K562 (cell line): ENCODE results near the gene MYL3. TPM values are rescaled to one million over a fixed set of nuclear protein-coding genes. Genes with fewer than 3 reads are reported as not detected.

Source experiments
- ATAC-seq: fragments of 200-7000 bp; cut with Tn5 transposase; 3 replicates; pipeline ENCODE4 v1.9.1; 2020; ENCODE audit warnings: moderate library complexity
- BruUV-seq: library from RNA; stranded (reverse); fragments of 400-500 nt; replicated peaks from 2 replicates; lab custom pipeline; 2021; lab: Mats Ljungman, UMichigan
- CTCF ChIA-PET: fragments of 300-600 bp; formaldehyde crosslinking; extraction: SDS; loops from one replicate; lab custom pipeline; 2021; ENCODE audit warnings: low intra/inter-chr PET ratio; lab: Yijun Ruan, JAX
- POLR2A ChIA-PET: fragments of 300-600, 350-650 bp; sonication (Branson Sonifier 250); formaldehyde crosslinking; extraction: SDS; loops from one replicate; lab custom pipeline; 2021; ENCODE audit warnings: antibody characterized with exemption, inconsistent platforms; lab: Yijun Ruan, JAX
- DNase-seq, 4 experiments: peaks; one replicate each; pipeline versions ENCODE4 v3.0.0 to v3.0.0-alpha.2; 2011 to 2018; ENCODE audit warnings: low spot score in 3 of 4, mixed read lengths in 3 of 4; ENCODE audit errors: extremely low read depth in 1 of 4
- FAIRE-seq: peaks from 2 replicates; lab custom pipeline; 2011; peaks lifted over from hg19 to GRCh38; lab: Jason Lieb, UNC
- H2AFZ ChIP-seq: 2 replicates; pipeline ENCODE4 v1.6.0; 2011; ENCODE audit warnings: low read depth, low read length, control low read depth, inconsistent platforms
- H3K27ac ChIP-seq: fragments of 200-600 bp; 3 replicates; pipeline ENCODE4 v1.8.0; 2011; ENCODE audit warnings: low read depth, mild to moderate bottlenecking, control low read depth, inconsistent platforms, low read length, moderate library complexity, mixed read lengths; ENCODE audit errors: extremely low read depth
- H3K27me3 ChIP-seq, 2 experiments: fragments of 300-600 bp in 1 of 2; 2 replicates in 1 of 2; 3 replicates in 1 of 2; pipeline versions ENCODE4 v1.6.0 to v1.8.0; 2011; ENCODE audit warnings: inconsistent platforms in 2 of 2, low read length in 2 of 2, mild to moderate bottlenecking in 1 of 2, mixed read lengths in 1 of 2, moderate library complexity in 1 of 2; ENCODE audit not compliant: control insufficient read depth in 2 of 2, insufficient read depth in 2 of 2
- H3K36me3 ChIP-seq: fragments of 300-600 bp; 3 replicates; pipeline ENCODE4 v1.8.0; 2011; ENCODE audit warnings: mild to moderate bottlenecking, low read length, inconsistent platforms; ENCODE audit not compliant: control insufficient read depth, insufficient read depth
- H3K4me1 ChIP-seq, 2 experiments: fragments of 200-600 bp in 1 of 2; replicated peaks in 1 of 2; 2 replicates in 1 of 2; 3 replicates in 1 of 2; pipeline versions ENCODE4 v1.5.1 to v1.8.0; 2011; ENCODE audit warnings: inconsistent platforms in 2 of 2, low read length in 2 of 2, mild to moderate bottlenecking in 1 of 2, mixed read lengths in 1 of 2, moderate library complexity in 1 of 2; ENCODE audit not compliant: control insufficient read depth in 2 of 2, insufficient read depth in 2 of 2
- H3K4me2 ChIP-seq: 2 replicates; pipeline ENCODE4 v1.6.1; 2011; ENCODE audit warnings: low read length, control low read depth, inconsistent platforms, mixed read lengths; ENCODE audit not compliant: insufficient read depth
- H3K4me3 ChIP-seq: fragments of 200-600 bp; sonication (generic), shearing (Covaris generic); 2 replicates; pipeline ENCODE4 v1.5.1; 2016; ENCODE audit warnings: control low read depth, inconsistent platforms
- H3K79me2 ChIP-seq: fragments of 200-600 bp; 3 replicates; pipeline ENCODE4 v1.8.0; 2011; ENCODE audit warnings: low read length, inconsistent platforms; ENCODE audit not compliant: control insufficient read depth, insufficient read depth
- H3K9ac ChIP-seq, 2 experiments: 2 replicates each; pipeline versions ENCODE4 v1.6.0 to v1.6.1; 2011; ENCODE audit warnings: low read depth in 2 of 2, low read length in 2 of 2, control low read depth in 1 of 2, inconsistent platforms in 1 of 2, mild to moderate bottlenecking in 1 of 2, mixed read lengths in 1 of 2; ENCODE audit not compliant: insufficient read depth in 1 of 2
- H3K9me1 ChIP-seq: one replicate; pipeline ENCODE4 v1.6.0; 2011; ENCODE audit warnings: inconsistent platforms, mild to moderate bottlenecking, low read length, moderate library complexity; ENCODE audit not compliant: control insufficient read depth, insufficient read depth
- H3K9me3 ChIP-seq: replicated peaks from 2 replicates; pipeline ENCODE4 v1.5.1; 2011; ENCODE audit warnings: low read depth, low read length, inconsistent platforms; ENCODE audit not compliant: control insufficient read depth, insufficient read depth
- H4K20me1 ChIP-seq: replicated peaks from 2 replicates; pipeline ENCODE4 v1.6.1; 2011; ENCODE audit warnings: low read length, inconsistent platforms, mixed read lengths; ENCODE audit not compliant: control insufficient read depth, insufficient read depth
- ATF6 ChIP-seq: sonication (generic); formaldehyde crosslinking; IDR thresholded peaks from 2 replicates; pipeline ENCODE4 v1.4.0; 2020; ENCODE audit warnings: mild to moderate bottlenecking, missing genetic modification reagents
- LARP7 ChIP-seq: fragments of 450-650 bp; IDR thresholded peaks from 2 replicates; pipeline ENCODE4 v1.6.1; 2016
- RCOR1 ChIP-seq, 2 experiments: IDR thresholded peaks; 2 replicates each; pipeline ENCODE4 v1.6.1; 2012; ENCODE audit warnings: low read depth in 2 of 2, low read length in 2 of 2, borderline replicate concordance in 1 of 2, improper control_type of control experiment in 1 of 2
- SAFB2 ChIP-seq: fragments of 200-400 bp; formaldehyde crosslinking; IDR thresholded peaks from 2 replicates; pipeline ENCODE4 v1.6.1; 2018; ENCODE audit warnings: borderline replicate concordance, low read length, low read depth, moderate library complexity; ENCODE audit not compliant: severe bottlenecking
- TAL1 ChIP-seq: fragments of 450-650 bp; IDR thresholded peaks from 2 replicates; pipeline ENCODE4 v1.6.1; 2016; ENCODE audit warnings: mild to moderate bottlenecking
- ZNF79 ChIP-seq: fragments of 250-450 bp; sonication (Bioruptor Pico); IDR thresholded peaks from 2 replicates; pipeline ENCODE4 v1.4.0; 2020; ENCODE audit warnings: low read depth, mild to moderate bottlenecking, moderate library complexity
- WGBS: fragments of 100-300 bp; shearing (Covaris generic); methylation state at CpG from one replicate; pipeline ENCODE4 v1.1.6; 2016; ENCODE audit warnings: low coverage, mixed read lengths; ENCODE audit not compliant: insufficient coverage; ENCODE audit errors: missing lambda C conversion rate; 5-methylcytosine and 5-hydroxymethylcytosine counted together
- in situ Hi-C: fragments of 300-500 bp; cut with MboI; formaldehyde crosslinking; loops from 4 replicates; pipeline ENCODE4 v1.15.0; 2018; ENCODE audit warnings: inconsistent platforms, mixed read lengths
- intact Hi-C: fragments of 100-400 bp; cut with micrococcal nuclease; formaldehyde crosslinking; loops from 2 replicates; pipeline ENCODE4 v1.14.2; 2022
- polyA plus RNA-seq, 8 experiments: library from polyadenylated mRNA; depleted of rRNA in 4 of 8; stranded (reverse) in 5 of 8; unstranded in 3 of 8; fragments of >200 nt; fragmentation: Nextera tagmentation in 2 of 8; fragmentation: Illumina TruSeq in 1 of 8; extraction: Ambion mirVana in 2 of 8; extraction: Trizol in 1 of 8; gene quantifications; 2 replicates each; pipeline versions ENCODE4 v1.2.1 to v1.2.3, GENCODE V29; 2011 to 2014; ENCODE audit warnings: inconsistent platforms in 1 of 8, missing spikeins in 1 of 8
- total RNA-seq, 7 experiments: library from RNA; depleted of rRNA in 6 of 7; stranded (reverse); fragments of >200 nt in 6 of 7; fragmentation: Illumina TruSeq in 2 of 7; extraction: Trizol in 2 of 7; gene quantifications; 2 replicates each; pipeline versions ENCODE4 v1.2.1 to v1.2.3, GENCODE V29; 2011 to 2021; ENCODE audit warnings: low replicate concordance in 1 of 7

MYL3 gene
- total and polyA plus RNA-seq, 9 of the 15 experiments (the other 6 are each of a cell fraction or from before 2014, with no cell fraction given) = 0.14 to 0.45 TPM; not detected in 7

- TF ChIP-seq ATF6 = no peak
- no peak for TF ChIP-seq LARP7
- TF ChIP-seq ZNF79 (CRISPR knock-in tag) = no peak
These were observed 33.5 kb downstream of the MYL3 start (continued) for GRCh38 chr3:46829699-46830208.

- Histone ChIP-seq H3K4me2 (no peak overlapping the region), H3K9ac (no peak overlapping the region), H3K4me3 (no peak overlapping the region), H3K36me3 (no peaks in the 10 kb centered on the region), H3K4me1 (no peaks in the 10 kb centered on the region), H3K9me3 (0 out of 2 replicates have a peak, but pooled peaks cover 2% of the 10 kb centered on the region), H3K79me2 (no peaks in the 10 kb centered on the region), H4K20me1 (no peaks in the 10 kb centered on the region), H2AFZ (no peak overlapping the region), H3K27me3 (peaks cover 0 to 11% of the 10 kb centered on the region in 2 experiments; a peak in 2 of 5 replicates), H3K9me1 (no peaks in the 10 kb centered on the region), H3K27ac (no peak overlapping the region)
- intact Hi-C loops = no loop called here
- no TSS peak for BruUV-seq
- ChIA-PET POLR2A (interaction anchor here (1.0 kb wide), 1 partner anchor 206 kb away, joined by 3 read pairs; no protein-coding TSS in a partner anchor), CTCF (no interaction called here)
- TF ChIP-seq SAFB2 (no peak), RCOR1 (IDR thresholded peaks at IDR 0.05; ENCODE audit: borderline replicate concordance in 1 of 2, low read depth in 2 of 2, low read length in 2 of 2) (peak in 1 of 2 experiments; percentile 33; a peak in 1 of 4 replicates), TAL1 (0 out of 2 replicates have a peak, but pooled peaks have one; percentile 9)
- in situ Hi-C loops = no loop called here
- DNase-seq (no peak), FAIRE-seq (no peak), ATAC-seq (no peak)
- 0% methylated on average over 2 of the region's 2 CpGs for WGBS
These were observed 37.8 kb downstream of the MYL3 start for GRCh38 chr3:46825450-46825849.
